Liver (tissue), 9 donors: ENCODE results near the gene NBEA. TPM values are rescaled to one million over a fixed set of nuclear protein-coding genes. Genes with fewer than 3 reads are reported as not detected.
A peak's percentile ranks its signal among the peaks of the same experiment; 100 is the strongest.
"Not testable (repeated sequence)": the region's sequence is repeated elsewhere in the genome, so short reads cannot be mapped to it uniquely, and the experiment has no call there.

Experiments used
- DNase-seq: peaks from one replicate; pipeline ENCODE4 v3.0.0-alpha.2; 2017; ENCODE audit warnings: low spot score
- H3K27ac ChIP-seq, 2 donors: one replicate each; pipeline ENCODE4 v1.7.0; 2013; ENCODE audit warnings: inconsistent platforms in 2 of 2, low read length in 2 of 2, control low read depth in 1 of 2, low read depth in 1 of 2, mild to moderate bottlenecking in 1 of 2
- H3K27me3 ChIP-seq, 4 donors: one replicate each; pipeline versions ENCODE4 v1.6.1 to v1.7.0; 2013; ENCODE audit warnings: low read length in 3 of 4, inconsistent platforms in 1 of 4, mild to moderate bottlenecking in 1 of 4, moderate library complexity in 1 of 4; ENCODE audit not compliant: control insufficient read depth in 4 of 4, insufficient read depth in 4 of 4
- H3K36me3 ChIP-seq, 4 donors: one replicate each; pipeline versions ENCODE4 v1.6.1 to v1.7.0; 2013; ENCODE audit warnings: low read length in 3 of 4, mild to moderate bottlenecking in 3 of 4, low read depth in 1 of 4, moderate library complexity in 1 of 4; ENCODE audit not compliant: control insufficient read depth in 4 of 4, insufficient read depth in 3 of 4
- H3K4me1 ChIP-seq, 4 donors: one replicate each; pipeline versions ENCODE4 v1.6.1 to v1.7.0; 2013; ENCODE audit warnings: low read length in 3 of 4, mild to moderate bottlenecking in 3 of 4, moderate library complexity in 1 of 4; ENCODE audit not compliant: control insufficient read depth in 4 of 4, insufficient read depth in 4 of 4
- H3K4me3 ChIP-seq, 3 donors: one replicate each; pipeline versions ENCODE4 v1.6.1 to v1.7.0; 2013; ENCODE audit warnings: low read length in 3 of 3, control low read depth in 1 of 3, low read depth in 1 of 3, mild to moderate bottlenecking in 1 of 3
- H3K9ac ChIP-seq, 2 donors: one replicate each; pipeline ENCODE4 v1.7.0; 2013; ENCODE audit warnings: low read length in 2 of 2, mild to moderate bottlenecking in 2 of 2, moderate library complexity in 2 of 2, control low read depth in 1 of 2, low read depth in 1 of 2
- H3K9me3 ChIP-seq, 4 donors: one replicate each; pipeline versions ENCODE4 v1.6.1 to v1.7.0; 2013; ENCODE audit warnings: low read length in 3 of 4; ENCODE audit not compliant: control insufficient read depth in 4 of 4
- EGR1 ChIP-seq, 2 donors: IDR thresholded peaks; 2 replicates each; pipeline ENCODE4 v1.6.1; 2016 to 2018; ENCODE audit warnings: antibody characterized with exemption in 2 of 2, low read depth in 2 of 2
- FOXA1 ChIP-seq: IDR thresholded peaks from 2 replicates; pipeline ENCODE4 v1.6.1; 2016; ENCODE audit warnings: antibody characterized with exemption
- FOXA2 ChIP-seq: IDR thresholded peaks from 2 replicates; pipeline ENCODE4 v1.6.1; 2016; ENCODE audit warnings: antibody characterized with exemption
- GABPA ChIP-seq, 2 donors: IDR thresholded peaks in 1 of 2; conservative IDR thresholded peaks in 1 of 2; 2 replicates each; pipeline ENCODE4 v1.6.1; 2016; ENCODE audit warnings: antibody characterized with exemption in 2 of 2, mild to moderate bottlenecking in 1 of 2, moderate library complexity in 1 of 2
- HNF4A ChIP-seq, 2 donors: conservative IDR thresholded peaks; 2 replicates each; pipeline ENCODE4 v1.6.1; 2016; ENCODE audit warnings: antibody characterized with exemption in 2 of 2, mild to moderate bottlenecking in 2 of 2
- HNF4G ChIP-seq: IDR thresholded peaks from 2 replicates; pipeline ENCODE4 v1.6.1; 2016; ENCODE audit warnings: antibody characterized with exemption
- JUND ChIP-seq, 2 donors: IDR thresholded peaks; 2 replicates each; pipeline ENCODE4 v1.6.1; 2016; ENCODE audit warnings: antibody characterized with exemption in 2 of 2
- NR2F2 ChIP-seq: IDR thresholded peaks from 2 replicates; pipeline ENCODE4 v1.6.1; 2016; ENCODE audit warnings: antibody characterized with exemption
- RAD21 ChIP-seq, 2 donors: IDR thresholded peaks; 2 replicates each; pipeline ENCODE4 v1.6.1; 2016; ENCODE audit warnings: antibody characterized with exemption in 2 of 2, mild to moderate bottlenecking in 2 of 2
- RXRA ChIP-seq, 2 donors: IDR thresholded peaks; 2 replicates each; pipeline ENCODE4 v1.6.1; 2017 to 2018; ENCODE audit warnings: antibody characterized with exemption in 2 of 2, mild to moderate bottlenecking in 1 of 2
- SP1 ChIP-seq: IDR thresholded peaks from 2 replicates; pipeline ENCODE4 v1.6.1; 2018; ENCODE audit warnings: antibody characterized with exemption, mild to moderate bottlenecking
- TAF1 ChIP-seq: conservative IDR thresholded peaks from 2 replicates; pipeline ENCODE4 v1.6.1; 2016; ENCODE audit warnings: antibody characterized with exemption, mild to moderate bottlenecking
- YY1 ChIP-seq: IDR thresholded peaks from 2 replicates; pipeline ENCODE4 v1.6.1; 2016; ENCODE audit warnings: antibody characterized with exemption, mild to moderate bottlenecking
- WGBS: extraction: QIAGEN DNeasy Blood & Tissue Kit; methylation state at CpG from one replicate; pipeline ENCODE4 v1.1.7; 2013; 5-methylcytosine and 5-hydroxymethylcytosine counted together
- polyA plus RNA-seq, 2 donors: library from polyadenylated mRNA; stranded (reverse) in 1 of 2; unstranded in 1 of 2; fragments of 200-250 nt in 1 of 2; fragments of >200 nt in 1 of 2; fragmentation: Nextera tagmentation in 1 of 2; extraction: Ambion mirVana in 1 of 2; gene quantifications; one replicate each; pipeline versions ENCODE4 v1.2.1 to v1.2.3, GENCODE V29; 2013 to 2015
- total RNA-seq, 2 donors: library from RNA; depleted of rRNA; stranded (reverse); fragments of >200 nt; gene quantifications; one replicate each; pipeline ENCODE4 v1.2.3, GENCODE V29; 2014
- TF ChIP-seq, protein P1 (sequence below): fragments of 150-350 bp; IDR thresholded peaks from 2 replicates; pipeline ENCODE4 v1.5.1; 2017; ENCODE audit warnings: improper control_type of control experiment, low read depth, low read length; ENCODE audit not compliant: missing input control
- TF ChIP-seq, protein P2 (sequence below): IDR thresholded peaks from 2 replicates; pipeline ENCODE4 v1.6.1; 2016; ENCODE audit warnings: antibody characterized with exemption
- TF ChIP-seq, protein P3 (sequence below): IDR thresholded peaks from 2 replicates; pipeline ENCODE4 v1.6.1; 2016; ENCODE audit warnings: antibody characterized with exemption
- TF ChIP-seq, protein P4 (sequence below): IDR thresholded peaks from 2 replicates; pipeline ENCODE4 v1.6.1; 2016; ENCODE audit warnings: antibody characterized with exemption
- TF ChIP-seq, protein P5 (sequence below): IDR thresholded peaks from 2 replicates; pipeline ENCODE4 v1.6.1; 2016; ENCODE audit warnings: antibody characterized with exemption, mild to moderate bottlenecking
- donor health status: healthy.
- donor health status: healthy.
- donor health status: healthy.
- donor health status: healthy.
- donor health status: healthy.

The NBEA gene
- total and polyA plus RNA-seq, 4 donors, result 0.24 to 3.5 (median 1.4) TPM

DNA sequence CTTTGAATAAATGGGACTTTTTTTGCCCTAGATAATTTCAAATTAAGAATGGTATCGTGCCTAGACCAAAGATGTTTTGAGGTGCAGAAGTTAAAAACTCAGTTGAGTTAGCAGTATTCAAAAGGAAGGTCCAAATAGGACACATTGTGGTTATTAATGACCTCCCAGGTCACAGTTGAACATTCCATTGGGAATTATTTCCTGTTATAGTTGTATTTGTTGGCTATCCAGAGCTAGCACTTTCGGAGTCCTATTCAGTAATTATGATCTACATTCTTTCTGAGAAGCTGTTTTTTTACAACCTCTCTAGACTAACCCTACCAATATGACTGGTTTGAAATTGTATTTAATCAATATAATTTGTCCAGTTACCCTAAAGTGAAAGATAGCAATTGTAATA lies 450.7 kb downstream of the NBEA start:
- no peak for DNase-seq
- Histone ChIP-seq H3K36me3 (no peaks in the 10 kb centered on the region), H3K9me3 (no peaks in the 10 kb centered on the region), H3K27ac (no peak overlapping the region), H3K9ac (no peak overlapping the region), H3K4me3 (no peak overlapping the region), H3K4me1 (no peaks in the 10 kb centered on the region), H3K27me3 (peaks cover 0 to 2% (median 0%) of the 10 kb centered on the region in 4 donors)
- TF ChIP-seq NR2F2 (peak; percentile 63), RXRA (IDR thresholded peaks at IDR 0.05) (no peak)
- WGBS, result 76% methylated on average over 2 of the region's 2 CpGs

DNA sequence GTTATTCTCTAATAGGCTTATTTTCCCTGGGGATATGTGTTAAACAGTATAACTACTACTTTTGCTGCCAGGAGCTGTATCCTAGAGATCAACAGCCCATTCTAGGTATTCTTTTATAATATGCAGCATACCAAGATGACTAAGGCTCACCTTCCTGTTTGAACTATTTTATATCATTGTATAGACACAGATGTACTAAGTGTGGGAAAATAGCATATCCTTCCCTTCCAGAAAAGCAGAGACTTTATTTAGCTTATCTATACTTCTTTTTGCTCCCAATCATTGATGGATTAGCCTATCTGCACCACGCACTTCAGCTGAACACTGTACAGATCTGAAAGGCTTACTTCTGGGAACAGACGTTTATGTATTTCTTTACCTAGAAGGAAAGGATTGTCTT lies 451.8 kb downstream of the NBEA start:
- no peak for DNase-seq
- TF ChIP-seq TAF1 (no peak), FOXA1 (no peak), GABPA (IDR thresholded peaks at IDR 0.05 in 1 of 2, conservative IDR thresholded peaks at IDR 0.05 in 1 of 2) (no peak), SP1 (no peak), RAD21 (IDR thresholded peaks at IDR 0.05) (no peak), RXRA (IDR thresholded peaks at IDR 0.05) (no peak), JUND (IDR thresholded peaks at IDR 0.05) (no peak), NR2F2 (no peak), FOXA2 (no peak), YY1 (no peak), HNF4G (no peak), EGR1 (IDR thresholded peaks at IDR 0.05; ENCODE audit: low read depth in 2 of 2) (no peak), HNF4A (conservative IDR thresholded peaks at IDR 0.05) (no peak)
- TF ChIP-seq, protein P1, sequence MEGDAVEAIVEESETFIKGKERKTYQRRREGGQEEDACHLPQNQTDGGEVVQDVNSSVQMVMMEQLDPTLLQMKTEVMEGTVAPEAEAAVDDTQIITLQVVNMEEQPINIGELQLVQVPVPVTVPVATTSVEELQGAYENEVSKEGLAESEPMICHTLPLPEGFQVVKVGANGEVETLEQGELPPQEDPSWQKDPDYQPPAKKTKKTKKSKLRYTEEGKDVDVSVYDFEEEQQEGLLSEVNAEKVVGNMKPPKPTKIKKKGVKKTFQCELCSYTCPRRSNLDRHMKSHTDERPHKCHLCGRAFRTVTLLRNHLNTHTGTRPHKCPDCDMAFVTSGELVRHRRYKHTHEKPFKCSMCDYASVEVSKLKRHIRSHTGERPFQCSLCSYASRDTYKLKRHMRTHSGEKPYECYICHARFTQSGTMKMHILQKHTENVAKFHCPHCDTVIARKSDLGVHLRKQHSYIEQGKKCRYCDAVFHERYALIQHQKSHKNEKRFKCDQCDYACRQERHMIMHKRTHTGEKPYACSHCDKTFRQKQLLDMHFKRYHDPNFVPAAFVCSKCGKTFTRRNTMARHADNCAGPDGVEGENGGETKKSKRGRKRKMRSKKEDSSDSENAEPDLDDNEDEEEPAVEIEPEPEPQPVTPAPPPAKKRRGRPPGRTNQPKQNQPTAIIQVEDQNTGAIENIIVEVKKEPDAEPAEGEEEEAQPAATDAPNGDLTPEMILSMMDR, result no peak
- TF ChIP-seq, protein P2, sequence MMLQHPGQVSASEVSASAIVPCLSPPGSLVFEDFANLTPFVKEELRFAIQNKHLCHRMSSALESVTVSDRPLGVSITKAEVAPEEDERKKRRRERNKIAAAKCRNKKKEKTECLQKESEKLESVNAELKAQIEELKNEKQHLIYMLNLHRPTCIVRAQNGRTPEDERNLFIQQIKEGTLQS, result no peak
- TF ChIP-seq, protein P3, sequence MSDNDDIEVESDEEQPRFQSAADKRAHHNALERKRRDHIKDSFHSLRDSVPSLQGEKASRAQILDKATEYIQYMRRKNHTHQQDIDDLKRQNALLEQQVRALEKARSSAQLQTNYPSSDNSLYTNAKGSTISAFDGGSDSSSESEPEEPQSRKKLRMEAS, result no peak
- TF ChIP-seq, protein P4, sequence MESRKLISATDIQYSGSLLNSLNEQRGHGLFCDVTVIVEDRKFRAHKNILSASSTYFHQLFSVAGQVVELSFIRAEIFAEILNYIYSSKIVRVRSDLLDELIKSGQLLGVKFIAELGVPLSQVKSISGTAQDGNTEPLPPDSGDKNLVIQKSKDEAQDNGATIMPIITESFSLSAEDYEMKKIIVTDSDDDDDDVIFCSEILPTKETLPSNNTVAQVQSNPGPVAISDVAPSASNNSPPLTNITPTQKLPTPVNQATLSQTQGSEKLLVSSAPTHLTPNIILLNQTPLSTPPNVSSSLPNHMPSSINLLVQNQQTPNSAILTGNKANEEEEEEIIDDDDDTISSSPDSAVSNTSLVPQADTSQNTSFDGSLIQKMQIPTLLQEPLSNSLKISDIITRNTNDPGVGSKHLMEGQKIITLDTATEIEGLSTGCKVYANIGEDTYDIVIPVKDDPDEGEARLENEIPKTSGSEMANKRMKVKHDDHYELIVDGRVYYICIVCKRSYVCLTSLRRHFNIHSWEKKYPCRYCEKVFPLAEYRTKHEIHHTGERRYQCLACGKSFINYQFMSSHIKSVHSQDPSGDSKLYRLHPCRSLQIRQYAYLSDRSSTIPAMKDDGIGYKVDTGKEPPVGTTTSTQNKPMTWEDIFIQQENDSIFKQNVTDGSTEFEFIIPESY, result no peak
- TF ChIP-seq, protein P5, sequence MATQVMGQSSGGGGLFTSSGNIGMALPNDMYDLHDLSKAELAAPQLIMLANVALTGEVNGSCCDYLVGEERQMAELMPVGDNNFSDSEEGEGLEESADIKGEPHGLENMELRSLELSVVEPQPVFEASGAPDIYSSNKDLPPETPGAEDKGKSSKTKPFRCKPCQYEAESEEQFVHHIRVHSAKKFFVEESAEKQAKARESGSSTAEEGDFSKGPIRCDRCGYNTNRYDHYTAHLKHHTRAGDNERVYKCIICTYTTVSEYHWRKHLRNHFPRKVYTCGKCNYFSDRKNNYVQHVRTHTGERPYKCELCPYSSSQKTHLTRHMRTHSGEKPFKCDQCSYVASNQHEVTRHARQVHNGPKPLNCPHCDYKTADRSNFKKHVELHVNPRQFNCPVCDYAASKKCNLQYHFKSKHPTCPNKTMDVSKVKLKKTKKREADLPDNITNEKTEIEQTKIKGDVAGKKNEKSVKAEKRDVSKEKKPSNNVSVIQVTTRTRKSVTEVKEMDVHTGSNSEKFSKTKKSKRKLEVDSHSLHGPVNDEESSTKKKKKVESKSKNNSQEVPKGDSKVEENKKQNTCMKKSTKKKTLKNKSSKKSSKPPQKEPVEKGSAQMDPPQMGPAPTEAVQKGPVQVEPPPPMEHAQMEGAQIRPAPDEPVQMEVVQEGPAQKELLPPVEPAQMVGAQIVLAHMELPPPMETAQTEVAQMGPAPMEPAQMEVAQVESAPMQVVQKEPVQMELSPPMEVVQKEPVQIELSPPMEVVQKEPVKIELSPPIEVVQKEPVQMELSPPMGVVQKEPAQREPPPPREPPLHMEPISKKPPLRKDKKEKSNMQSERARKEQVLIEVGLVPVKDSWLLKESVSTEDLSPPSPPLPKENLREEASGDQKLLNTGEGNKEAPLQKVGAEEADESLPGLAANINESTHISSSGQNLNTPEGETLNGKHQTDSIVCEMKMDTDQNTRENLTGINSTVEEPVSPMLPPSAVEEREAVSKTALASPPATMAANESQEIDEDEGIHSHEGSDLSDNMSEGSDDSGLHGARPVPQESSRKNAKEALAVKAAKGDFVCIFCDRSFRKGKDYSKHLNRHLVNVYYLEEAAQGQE, result no peak
- 79% methylated on average over 2 of the region's 2 CpGs for WGBS

DNA sequence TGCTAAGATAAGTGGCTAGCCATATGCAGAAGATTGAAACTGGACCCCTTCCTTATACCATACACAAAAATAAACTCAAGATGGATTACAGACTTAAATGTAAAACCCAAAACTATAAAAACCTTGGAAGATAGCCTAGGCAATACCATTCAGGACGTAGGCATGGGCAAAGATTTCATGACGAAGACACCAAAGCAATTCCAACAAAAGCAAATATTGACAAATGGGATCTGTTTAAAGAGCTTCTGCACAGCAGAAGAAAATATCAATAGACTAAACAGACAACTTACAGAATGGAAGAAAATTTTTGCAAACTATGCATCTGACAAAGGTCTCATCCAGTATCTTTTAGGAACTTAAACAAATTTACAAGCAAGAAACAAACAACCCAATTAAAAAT lies 466.2 kb downstream of the NBEA start:
- not testable (repeated sequence) for H3K9me3 ChIP-seq, H3K27me3 ChIP-seq, H3K36me3 ChIP-seq, H3K4me1 ChIP-seq, DNase-seq, H3K9ac ChIP-seq, H3K4me3 ChIP-seq, H3K27ac ChIP-seq
- 32% methylated on average over 2 of the region's 2 CpGs for WGBS

More for the DNA sequence above, 451.8 kb downstream of the NBEA start:
- H3K4me3 ChIP-seq, result no peak overlapping the region
- no peak overlapping the region for H3K27ac ChIP-seq
- peaks cover 0 to 1% (median 0%) of the 10 kb centered on the region in 4 donors for H3K9me3 ChIP-seq
- H3K27me3 ChIP-seq, result peaks cover 0 to 2% (median 0%) of the 10 kb centered on the region in 4 donors
- no peaks in the 10 kb centered on the region for H3K4me1 ChIP-seq
- no peaks in the 10 kb centered on the region for H3K36me3 ChIP-seq
- H3K9ac ChIP-seq, result no peak overlapping the region
